ENCODE data around the gene RPS26. TPM values are rescaled to one million over a fixed set of nuclear protein-coding genes. Genes with fewer than 3 reads are reported as not detected.

RPS26 gene
- total RNA-seq (2021) (66.4 to 77.2 TPM (median 73.4 TPM) in 3 replicates), Bru-seq, nascent RNA (percentile 100 among the genes with signal in this experiment)
- long read RNA-seq, experiment 1, transcript RPS26-204 (4 exons, 1,140 nt): major isoform, 49 of 66 reads
- long read RNA-seq, experiment 1, transcript RPS26-202 (3 exons, 1,204 nt): minor isoform, 10 of 66 reads
- long read RNA-seq, experiment 1, partial matches to known transcripts: 5 of 66 reads
- long read RNA-seq, experiment 1, other reads (novel, unspliced or antisense): 1 of 66 reads
- long read RNA-seq, experiment 2, transcript RPS26-204 (4 exons, 1,140 nt): major isoform, 60 of 99 reads
- long read RNA-seq, experiment 2, partial matches to known transcripts: 32 of 99 reads
- long read RNA-seq, experiment 2, other reads (novel, unspliced or antisense): 6 of 99 reads
- long read RNA-seq, experiment 3, transcript RPS26-202 (3 exons, 1,204 nt): major isoform, 13 of 27 reads
- long read RNA-seq, experiment 3, partial matches to known transcripts: 9 of 27 reads
- long read RNA-seq, experiment 3, other reads (novel, unspliced or antisense): 1 of 27 reads

DNA sequence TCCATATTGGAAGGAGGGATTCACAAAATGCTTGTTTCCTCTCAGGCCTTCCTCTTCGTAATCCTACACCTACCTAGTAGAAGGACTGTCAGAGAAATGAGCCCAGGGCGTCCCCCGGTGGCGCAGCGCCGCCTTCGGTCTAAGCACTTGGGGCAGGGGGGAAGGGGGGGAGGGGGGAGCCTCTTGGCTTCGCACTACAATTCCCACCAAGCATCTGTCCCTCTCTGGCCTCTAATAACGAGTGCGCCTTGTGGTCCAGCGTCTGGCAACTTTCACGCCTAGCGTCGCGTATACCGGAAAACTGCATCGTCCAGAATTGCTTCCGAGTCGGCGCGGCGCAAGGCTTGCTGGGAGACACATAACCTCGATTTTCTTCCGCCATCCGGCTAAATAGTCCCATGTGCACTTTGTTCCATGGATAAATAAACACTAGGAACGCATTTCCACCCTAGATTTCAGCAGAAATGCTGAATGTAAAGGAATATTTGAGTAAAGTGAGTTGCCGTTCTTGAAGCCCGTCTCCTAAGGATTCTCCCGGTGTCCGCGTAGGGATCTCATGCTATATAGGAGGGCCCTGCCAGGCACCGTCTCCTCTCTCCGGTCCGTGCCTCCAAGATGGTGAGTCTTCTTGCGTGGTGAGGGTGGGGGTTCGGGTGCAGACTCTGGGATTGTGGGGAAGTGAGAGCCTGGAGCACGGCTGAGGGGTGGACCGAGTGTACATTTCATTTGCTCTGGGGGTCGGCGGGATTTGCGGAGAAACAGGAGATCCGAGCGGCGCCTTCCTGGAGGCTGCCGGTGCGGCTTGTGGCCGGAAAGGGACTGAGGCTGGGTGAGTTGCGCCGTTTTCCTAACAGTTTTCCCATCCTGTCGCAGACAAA lies at the start of gene RPS26:
RPS26 (plus strand) TSS at position 367 of the 878 bp plus-strand sequence; CDS start at position 616, 249 bp downstream.
- DNase-seq (ENCODE audit: low spot score) (peak; percentile 92), ATAC-seq (peak; percentile 89)
- H3K9me3 Mint-ChIP-seq: no peaks in the 10 kb centered on the region
- H3K4me3 Mint-ChIP-seq: peak within 1 kb of the TSS; percentile 100
- no peaks in the 10 kb centered on the region for H3K27me3 Mint-ChIP-seq (ENCODE audit: low read depth)
- H3K4me1 Mint-ChIP-seq: peaks cover 58% of the 10 kb centered on the region
- peak within 1 kb of the TSS; percentile 99 for H3K27ac Mint-ChIP-seq
- peaks cover 34% of the 10 kb centered on the region for H3K36me3 Mint-ChIP-seq
- ChIA-PET CTCF (interaction anchor here (1.3 kb wide), 1 partner anchor 44 kb away, joined by 3 read pairs; no protein-coding TSS in a partner anchor), POLR2A (no interaction called here)
- no peak for TF ChIP-seq CREB1 (CRISPR knock-in tag; IDR thresholded peaks at IDR 0.05)
- no peak for TF ChIP-seq ZNF423 (CRISPR knock-in tag; IDR thresholded peaks at IDR 0.05)
- TF ChIP-seq, protein P1, sequence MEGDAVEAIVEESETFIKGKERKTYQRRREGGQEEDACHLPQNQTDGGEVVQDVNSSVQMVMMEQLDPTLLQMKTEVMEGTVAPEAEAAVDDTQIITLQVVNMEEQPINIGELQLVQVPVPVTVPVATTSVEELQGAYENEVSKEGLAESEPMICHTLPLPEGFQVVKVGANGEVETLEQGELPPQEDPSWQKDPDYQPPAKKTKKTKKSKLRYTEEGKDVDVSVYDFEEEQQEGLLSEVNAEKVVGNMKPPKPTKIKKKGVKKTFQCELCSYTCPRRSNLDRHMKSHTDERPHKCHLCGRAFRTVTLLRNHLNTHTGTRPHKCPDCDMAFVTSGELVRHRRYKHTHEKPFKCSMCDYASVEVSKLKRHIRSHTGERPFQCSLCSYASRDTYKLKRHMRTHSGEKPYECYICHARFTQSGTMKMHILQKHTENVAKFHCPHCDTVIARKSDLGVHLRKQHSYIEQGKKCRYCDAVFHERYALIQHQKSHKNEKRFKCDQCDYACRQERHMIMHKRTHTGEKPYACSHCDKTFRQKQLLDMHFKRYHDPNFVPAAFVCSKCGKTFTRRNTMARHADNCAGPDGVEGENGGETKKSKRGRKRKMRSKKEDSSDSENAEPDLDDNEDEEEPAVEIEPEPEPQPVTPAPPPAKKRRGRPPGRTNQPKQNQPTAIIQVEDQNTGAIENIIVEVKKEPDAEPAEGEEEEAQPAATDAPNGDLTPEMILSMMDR (IDR thresholded peaks at IDR 0.05): no peak
- no peak for TF ChIP-seq ZNF263 (CRISPR knock-in tag; IDR thresholded peaks at IDR 0.05; ENCODE audit: low read depth)
- 0 out of 2 replicates have a peak, but pooled peaks have one; percentile 53 for TF ChIP-seq SMAD3 (CRISPR knock-in tag; IDR thresholded peaks at IDR 0.05; ENCODE audit: borderline replicate concordance)
- TF ChIP-seq CREM (CRISPR knock-in tag; IDR thresholded peaks at IDR 0.05): peak; percentile 84
- TF ChIP-seq SOX15 (CRISPR knock-in tag; IDR thresholded peaks at IDR 0.05): no peak
- TF ChIP-seq, protein P2, sequence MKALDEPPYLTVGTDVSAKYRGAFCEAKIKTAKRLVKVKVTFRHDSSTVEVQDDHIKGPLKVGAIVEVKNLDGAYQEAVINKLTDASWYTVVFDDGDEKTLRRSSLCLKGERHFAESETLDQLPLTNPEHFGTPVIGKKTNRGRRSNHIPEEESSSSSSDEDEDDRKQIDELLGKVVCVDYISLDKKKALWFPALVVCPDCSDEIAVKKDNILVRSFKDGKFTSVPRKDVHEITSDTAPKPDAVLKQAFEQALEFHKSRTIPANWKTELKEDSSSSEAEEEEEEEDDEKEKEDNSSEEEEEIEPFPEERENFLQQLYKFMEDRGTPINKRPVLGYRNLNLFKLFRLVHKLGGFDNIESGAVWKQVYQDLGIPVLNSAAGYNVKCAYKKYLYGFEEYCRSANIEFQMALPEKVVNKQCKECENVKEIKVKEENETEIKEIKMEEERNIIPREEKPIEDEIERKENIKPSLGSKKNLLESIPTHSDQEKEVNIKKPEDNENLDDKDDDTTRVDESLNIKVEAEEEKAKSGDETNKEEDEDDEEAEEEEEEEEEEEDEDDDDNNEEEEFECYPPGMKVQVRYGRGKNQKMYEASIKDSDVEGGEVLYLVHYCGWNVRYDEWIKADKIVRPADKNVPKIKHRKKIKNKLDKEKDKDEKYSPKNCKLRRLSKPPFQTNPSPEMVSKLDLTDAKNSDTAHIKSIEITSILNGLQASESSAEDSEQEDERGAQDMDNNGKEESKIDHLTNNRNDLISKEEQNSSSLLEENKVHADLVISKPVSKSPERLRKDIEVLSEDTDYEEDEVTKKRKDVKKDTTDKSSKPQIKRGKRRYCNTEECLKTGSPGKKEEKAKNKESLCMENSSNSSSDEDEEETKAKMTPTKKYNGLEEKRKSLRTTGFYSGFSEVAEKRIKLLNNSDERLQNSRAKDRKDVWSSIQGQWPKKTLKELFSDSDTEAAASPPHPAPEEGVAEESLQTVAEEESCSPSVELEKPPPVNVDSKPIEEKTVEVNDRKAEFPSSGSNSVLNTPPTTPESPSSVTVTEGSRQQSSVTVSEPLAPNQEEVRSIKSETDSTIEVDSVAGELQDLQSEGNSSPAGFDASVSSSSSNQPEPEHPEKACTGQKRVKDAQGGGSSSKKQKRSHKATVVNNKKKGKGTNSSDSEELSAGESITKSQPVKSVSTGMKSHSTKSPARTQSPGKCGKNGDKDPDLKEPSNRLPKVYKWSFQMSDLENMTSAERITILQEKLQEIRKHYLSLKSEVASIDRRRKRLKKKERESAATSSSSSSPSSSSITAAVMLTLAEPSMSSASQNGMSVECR (CRISPR knock-in tag; IDR thresholded peaks at IDR 0.05; ENCODE audit: borderline replicate concordance): peak; percentile 74; the same call in 1 of the 2 replicates
- TF ChIP-seq NFYB (CRISPR knock-in tag; conservative IDR thresholded peaks at IDR 0.05; ENCODE audit: low read depth): no peak
- TF ChIP-seq NR1H2 (CRISPR knock-in tag; IDR thresholded peaks at IDR 0.05): no peak
- TF ChIP-seq ZBTB21 (CRISPR knock-in tag; IDR thresholded peaks at IDR 0.05; ENCODE audit: borderline replicate concordance): no peak
- TF ChIP-seq ZNF232 (CRISPR knock-in tag; IDR thresholded peaks at IDR 0.05): no peak
- TF ChIP-seq JUN (CRISPR knock-in tag; IDR thresholded peaks at IDR 0.05): peak; percentile 51
- TF ChIP-seq, protein P3, sequence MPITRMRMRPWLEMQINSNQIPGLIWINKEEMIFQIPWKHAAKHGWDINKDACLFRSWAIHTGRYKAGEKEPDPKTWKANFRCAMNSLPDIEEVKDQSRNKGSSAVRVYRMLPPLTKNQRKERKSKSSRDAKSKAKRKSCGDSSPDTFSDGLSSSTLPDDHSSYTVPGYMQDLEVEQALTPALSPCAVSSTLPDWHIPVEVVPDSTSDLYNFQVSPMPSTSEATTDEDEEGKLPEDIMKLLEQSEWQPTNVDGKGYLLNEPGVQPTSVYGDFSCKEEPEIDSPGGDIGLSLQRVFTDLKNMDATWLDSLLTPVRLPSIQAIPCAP (CRISPR knock-in tag; IDR thresholded peaks at IDR 0.05): peak; percentile 66; the same call in 1 of the 2 replicates
- no peak for TF ChIP-seq EMX1 (CRISPR knock-in tag; IDR thresholded peaks at IDR 0.05)
- TF ChIP-seq, protein P4, sequence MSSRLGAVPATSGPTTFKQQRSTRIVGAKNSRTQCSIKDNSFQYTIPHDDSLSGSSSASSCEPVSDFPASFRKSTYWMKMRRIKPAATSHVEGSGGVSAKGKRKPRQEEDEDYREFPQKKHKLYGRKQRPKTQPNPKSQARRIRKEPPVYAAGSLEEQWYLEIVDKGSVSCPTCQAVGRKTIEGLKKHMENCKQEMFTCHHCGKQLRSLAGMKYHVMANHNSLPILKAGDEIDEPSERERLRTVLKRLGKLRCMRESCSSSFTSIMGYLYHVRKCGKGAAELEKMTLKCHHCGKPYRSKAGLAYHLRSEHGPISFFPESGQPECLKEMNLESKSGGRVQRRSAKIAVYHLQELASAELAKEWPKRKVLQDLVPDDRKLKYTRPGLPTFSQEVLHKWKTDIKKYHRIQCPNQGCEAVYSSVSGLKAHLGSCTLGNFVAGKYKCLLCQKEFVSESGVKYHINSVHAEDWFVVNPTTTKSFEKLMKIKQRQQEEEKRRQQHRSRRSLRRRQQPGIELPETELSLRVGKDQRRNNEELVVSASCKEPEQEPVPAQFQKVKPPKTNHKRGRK (CRISPR knock-in tag; IDR thresholded peaks at IDR 0.05; ENCODE audit: borderline replicate concordance): no peak
- no peak for TF ChIP-seq ELF4 (CRISPR knock-in tag; IDR thresholded peaks at IDR 0.05; ENCODE audit: low read depth)
- peak; percentile 82; the same call in 1 of the 2 replicates for TF ChIP-seq TEAD4 (CRISPR knock-in tag; IDR thresholded peaks at IDR 0.05)
- TF ChIP-seq, protein P5, sequence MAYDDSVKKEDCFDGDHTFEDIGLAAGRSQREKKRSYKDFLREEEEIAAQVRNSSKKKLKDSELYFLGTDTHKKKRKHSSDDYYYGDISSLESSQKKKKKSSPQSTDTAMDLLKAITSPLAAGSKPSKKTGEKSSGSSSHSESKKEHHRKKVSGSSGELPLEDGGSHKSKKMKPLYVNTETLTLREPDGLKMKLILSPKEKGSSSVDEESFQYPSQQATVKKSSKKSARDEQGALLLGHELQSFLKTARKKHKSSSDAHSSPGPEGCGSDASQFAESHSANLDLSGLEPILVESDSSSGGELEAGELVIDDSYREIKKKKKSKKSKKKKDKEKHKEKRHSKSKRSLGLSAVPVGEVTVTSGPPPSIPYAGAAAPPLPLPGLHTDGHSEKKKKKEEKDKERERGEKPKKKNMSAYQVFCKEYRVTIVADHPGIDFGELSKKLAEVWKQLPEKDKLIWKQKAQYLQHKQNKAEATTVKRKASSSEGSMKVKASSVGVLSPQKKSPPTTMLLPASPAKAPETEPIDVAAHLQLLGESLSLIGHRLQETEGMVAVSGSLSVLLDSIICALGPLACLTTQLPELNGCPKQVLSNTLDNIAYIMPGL (CRISPR knock-in tag; IDR thresholded peaks at IDR 0.05): peak; percentile 80
- no peak for TF ChIP-seq NR3C1 (CRISPR knock-in tag; conservative IDR thresholded peaks at IDR 0.05; ENCODE audit: low read depth)
- TF ChIP-seq, protein P6, sequence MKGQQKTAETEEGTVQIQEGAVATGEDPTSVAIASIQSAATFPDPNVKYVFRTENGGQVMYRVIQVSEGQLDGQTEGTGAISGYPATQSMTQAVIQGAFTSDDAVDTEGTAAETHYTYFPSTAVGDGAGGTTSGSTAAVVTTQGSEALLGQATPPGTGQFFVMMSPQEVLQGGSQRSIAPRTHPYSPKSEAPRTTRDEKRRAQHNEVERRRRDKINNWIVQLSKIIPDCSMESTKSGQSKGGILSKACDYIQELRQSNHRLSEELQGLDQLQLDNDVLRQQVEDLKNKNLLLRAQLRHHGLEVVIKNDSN (CRISPR knock-in tag; IDR thresholded peaks at IDR 0.05): peak; percentile 61
- no peak for TF ChIP-seq TCF7 (CRISPR knock-in tag; IDR thresholded peaks at IDR 0.05; ENCODE audit: low read depth)
- TF ChIP-seq ZNF396 (CRISPR knock-in tag; IDR thresholded peaks at IDR 0.05; ENCODE audit: borderline replicate concordance): no peak
- no peak for TF ChIP-seq IRF2 (CRISPR knock-in tag; IDR thresholded peaks at IDR 0.05; ENCODE audit: borderline replicate concordance, low read depth)
- TF ChIP-seq ZNF416 (CRISPR knock-in tag; IDR thresholded peaks at IDR 0.05): no peak
